Sigmoid colon (tissue), 4 donors: ENCODE measurements around the gene KAZN.

ENCODE experiments used
- EP300 ChIP-seq, 4 donors: sonication (generic); formaldehyde crosslinking; IDR thresholded peaks; one replicate each; pipeline ENCODE4 v1.6.1; 2017; ENCODE audit warnings: antibody characterized with exemption in 4 of 4
- POLR2A ChIP-seq, 2 donors: fragments of 450-650 bp; IDR thresholded peaks; one replicate each; pipeline ENCODE4 v1.6.1; 2016; ENCODE audit warnings: antibody characterized with exemption in 2 of 2, mild to moderate bottlenecking in 2 of 2, moderate library complexity in 2 of 2
- TF ChIP-seq, protein P1 (sequence below), 4 experiments: fragments of 450-650 bp in 3 of 4; fragments of 200-600 bp in 1 of 4; IDR thresholded peaks; one replicate each; pipeline ENCODE4 v1.5.1; 2016 to 2019; ENCODE audit warnings: antibody characterized with exemption in 4 of 4, mild to moderate bottlenecking in 3 of 4, moderate library complexity in 2 of 4

DNA sequence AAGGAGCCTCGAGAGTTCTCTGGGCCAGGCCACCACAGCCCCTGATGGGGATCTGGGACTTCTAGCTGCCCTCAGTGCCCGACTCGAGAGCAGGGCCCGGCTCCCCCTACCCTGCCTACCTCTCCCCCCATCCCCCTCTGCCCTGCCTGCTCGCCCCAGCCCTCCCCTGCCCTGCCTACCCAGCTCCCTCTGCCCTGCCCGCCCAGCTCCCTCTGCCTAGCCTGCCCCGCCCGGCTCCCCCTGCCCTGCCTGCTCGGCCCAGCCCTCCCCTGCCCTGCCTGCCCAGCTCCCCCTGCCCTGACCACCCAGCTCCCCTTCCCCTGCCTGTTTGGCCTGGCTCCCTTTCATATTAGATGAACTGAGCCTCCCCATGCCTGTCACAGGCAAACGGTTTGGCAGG, 437.6 kb downstream of the KAZN start:
- TF ChIP-seq, protein P1, sequence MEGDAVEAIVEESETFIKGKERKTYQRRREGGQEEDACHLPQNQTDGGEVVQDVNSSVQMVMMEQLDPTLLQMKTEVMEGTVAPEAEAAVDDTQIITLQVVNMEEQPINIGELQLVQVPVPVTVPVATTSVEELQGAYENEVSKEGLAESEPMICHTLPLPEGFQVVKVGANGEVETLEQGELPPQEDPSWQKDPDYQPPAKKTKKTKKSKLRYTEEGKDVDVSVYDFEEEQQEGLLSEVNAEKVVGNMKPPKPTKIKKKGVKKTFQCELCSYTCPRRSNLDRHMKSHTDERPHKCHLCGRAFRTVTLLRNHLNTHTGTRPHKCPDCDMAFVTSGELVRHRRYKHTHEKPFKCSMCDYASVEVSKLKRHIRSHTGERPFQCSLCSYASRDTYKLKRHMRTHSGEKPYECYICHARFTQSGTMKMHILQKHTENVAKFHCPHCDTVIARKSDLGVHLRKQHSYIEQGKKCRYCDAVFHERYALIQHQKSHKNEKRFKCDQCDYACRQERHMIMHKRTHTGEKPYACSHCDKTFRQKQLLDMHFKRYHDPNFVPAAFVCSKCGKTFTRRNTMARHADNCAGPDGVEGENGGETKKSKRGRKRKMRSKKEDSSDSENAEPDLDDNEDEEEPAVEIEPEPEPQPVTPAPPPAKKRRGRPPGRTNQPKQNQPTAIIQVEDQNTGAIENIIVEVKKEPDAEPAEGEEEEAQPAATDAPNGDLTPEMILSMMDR (IDR thresholded peaks at IDR 0.05): no peak
- TF ChIP-seq POLR2A (IDR thresholded peaks at IDR 0.05) (no peak), EP300 (IDR thresholded peaks at IDR 0.05) (no peak)
